Neutrophil (primary cell): Measurements from ENCODE around the gene PCDH7.

ENCODE experiments used
- H3K27ac ChIP-seq: fragments of 200-600 bp; sonication (generic); 2 replicates; pipeline ENCODE4 v1.5.1; 2016; ENCODE audit warnings: mild to moderate bottlenecking, moderate library complexity
- H3K27me3 ChIP-seq: fragments of 200-600 bp; sonication (generic); 2 replicates; pipeline ENCODE4 v1.6.0; 2016; ENCODE audit warnings: mild to moderate bottlenecking
- H3K36me3 ChIP-seq: fragments of 200-600 bp; sonication (generic); 2 replicates; pipeline ENCODE4 v1.5.1; 2017
- H3K4me1 ChIP-seq, 2 experiments: fragments of 200-600 bp in 1 of 2; sonication (generic) in 1 of 2; 1 replicate in 1 of 2; 2 replicates in 1 of 2; pipeline versions ENCODE4 v1.5.1 to v1.6.1; 2013 to 2016; ENCODE audit warnings: low read depth in 1 of 2, low read length in 1 of 2, mild to moderate bottlenecking in 1 of 2, moderate library complexity in 1 of 2; ENCODE audit not compliant: control insufficient read depth in 1 of 2, insufficient read depth in 1 of 2
- H3K4me3 ChIP-seq, 2 experiments: fragments of 200-600 bp in 1 of 2; sonication (generic) in 1 of 2; 1 replicate in 1 of 2; 2 replicates in 1 of 2; pipeline ENCODE4 v1.5.1; 2013 to 2016; ENCODE audit warnings: low read depth in 1 of 2, low read length in 1 of 2, mild to moderate bottlenecking in 1 of 2, moderate library complexity in 1 of 2
- H3K9me3 ChIP-seq: fragments of 200-600 bp; sonication (generic); 2 replicates; pipeline ENCODE4 v1.5.1; 2016
- TF ChIP-seq, protein P1 (sequence below): fragments of 200-600 bp; sonication (generic); IDR thresholded peaks from 2 replicates; pipeline ENCODE4 v1.5.1; 2016; ENCODE audit warnings: antibody characterized with exemption

PCDH7 gene, protein sequence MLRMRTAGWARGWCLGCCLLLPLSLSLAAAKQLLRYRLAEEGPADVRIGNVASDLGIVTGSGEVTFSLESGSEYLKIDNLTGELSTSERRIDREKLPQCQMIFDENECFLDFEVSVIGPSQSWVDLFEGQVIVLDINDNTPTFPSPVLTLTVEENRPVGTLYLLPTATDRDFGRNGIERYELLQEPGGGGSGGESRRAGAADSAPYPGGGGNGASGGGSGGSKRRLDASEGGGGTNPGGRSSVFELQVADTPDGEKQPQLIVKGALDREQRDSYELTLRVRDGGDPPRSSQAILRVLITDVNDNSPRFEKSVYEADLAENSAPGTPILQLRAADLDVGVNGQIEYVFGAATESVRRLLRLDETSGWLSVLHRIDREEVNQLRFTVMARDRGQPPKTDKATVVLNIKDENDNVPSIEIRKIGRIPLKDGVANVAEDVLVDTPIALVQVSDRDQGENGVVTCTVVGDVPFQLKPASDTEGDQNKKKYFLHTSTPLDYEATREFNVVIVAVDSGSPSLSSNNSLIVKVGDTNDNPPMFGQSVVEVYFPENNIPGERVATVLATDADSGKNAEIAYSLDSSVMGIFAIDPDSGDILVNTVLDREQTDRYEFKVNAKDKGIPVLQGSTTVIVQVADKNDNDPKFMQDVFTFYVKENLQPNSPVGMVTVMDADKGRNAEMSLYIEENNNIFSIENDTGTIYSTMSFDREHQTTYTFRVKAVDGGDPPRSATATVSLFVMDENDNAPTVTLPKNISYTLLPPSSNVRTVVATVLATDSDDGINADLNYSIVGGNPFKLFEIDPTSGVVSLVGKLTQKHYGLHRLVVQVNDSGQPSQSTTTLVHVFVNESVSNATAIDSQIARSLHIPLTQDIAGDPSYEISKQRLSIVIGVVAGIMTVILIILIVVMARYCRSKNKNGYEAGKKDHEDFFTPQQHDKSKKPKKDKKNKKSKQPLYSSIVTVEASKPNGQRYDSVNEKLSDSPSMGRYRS (N-terminal part only)

DNA sequence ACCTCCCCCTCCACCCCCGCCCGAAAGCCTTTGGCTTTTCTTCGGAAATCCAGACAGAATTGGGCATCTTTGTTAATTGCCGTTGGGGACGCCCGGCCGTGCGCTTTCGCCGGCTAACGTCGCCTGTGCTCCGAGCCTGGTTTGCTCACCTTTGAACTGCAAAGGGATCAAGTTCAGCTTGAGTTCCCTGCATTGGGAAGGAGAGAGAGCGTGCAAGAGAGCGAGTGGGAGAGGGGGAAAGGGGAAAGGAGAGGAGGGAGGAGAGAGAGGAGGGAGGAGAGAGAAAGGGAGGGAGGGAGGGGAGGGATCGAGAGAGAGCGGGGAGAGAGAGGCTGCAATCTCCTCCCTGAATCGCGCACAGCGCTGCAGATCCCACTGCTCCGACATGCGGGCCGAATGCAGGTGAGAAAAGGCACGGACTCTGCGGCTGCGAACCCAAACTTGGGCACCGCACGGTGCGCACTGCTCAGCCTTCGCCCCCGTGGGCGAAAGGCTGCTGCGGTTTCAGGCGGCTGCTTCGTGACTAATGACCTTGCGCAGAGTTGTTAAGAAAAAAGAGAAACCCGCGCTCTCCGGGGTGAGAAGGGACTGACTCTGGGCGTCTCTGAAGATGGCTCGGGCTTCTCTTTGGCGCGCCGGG, at the start of gene PCDH7:
Gene PCDH7, plus strand, starts transcription at position 349 of the 640 bp plus-strand sequence. CDS start 1,054 bp downstream, outside the sequence.
- H3K4me3 ChIP-seq = no peak within 1 kb of the TSS
- H3K27me3 ChIP-seq = peaks cover 100% of the 10 kb centered on the region
- no peak within 1 kb of the TSS for H3K27ac ChIP-seq
- no peaks in the 10 kb centered on the region for H3K9me3 ChIP-seq
- H3K36me3 ChIP-seq = no peaks in the 10 kb centered on the region
- TF ChIP-seq, protein P1, sequence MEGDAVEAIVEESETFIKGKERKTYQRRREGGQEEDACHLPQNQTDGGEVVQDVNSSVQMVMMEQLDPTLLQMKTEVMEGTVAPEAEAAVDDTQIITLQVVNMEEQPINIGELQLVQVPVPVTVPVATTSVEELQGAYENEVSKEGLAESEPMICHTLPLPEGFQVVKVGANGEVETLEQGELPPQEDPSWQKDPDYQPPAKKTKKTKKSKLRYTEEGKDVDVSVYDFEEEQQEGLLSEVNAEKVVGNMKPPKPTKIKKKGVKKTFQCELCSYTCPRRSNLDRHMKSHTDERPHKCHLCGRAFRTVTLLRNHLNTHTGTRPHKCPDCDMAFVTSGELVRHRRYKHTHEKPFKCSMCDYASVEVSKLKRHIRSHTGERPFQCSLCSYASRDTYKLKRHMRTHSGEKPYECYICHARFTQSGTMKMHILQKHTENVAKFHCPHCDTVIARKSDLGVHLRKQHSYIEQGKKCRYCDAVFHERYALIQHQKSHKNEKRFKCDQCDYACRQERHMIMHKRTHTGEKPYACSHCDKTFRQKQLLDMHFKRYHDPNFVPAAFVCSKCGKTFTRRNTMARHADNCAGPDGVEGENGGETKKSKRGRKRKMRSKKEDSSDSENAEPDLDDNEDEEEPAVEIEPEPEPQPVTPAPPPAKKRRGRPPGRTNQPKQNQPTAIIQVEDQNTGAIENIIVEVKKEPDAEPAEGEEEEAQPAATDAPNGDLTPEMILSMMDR = no peak
- H3K4me1 ChIP-seq = peaks cover 4 to 5% of the 10 kb centered on the region in 2 experiments

DNA sequence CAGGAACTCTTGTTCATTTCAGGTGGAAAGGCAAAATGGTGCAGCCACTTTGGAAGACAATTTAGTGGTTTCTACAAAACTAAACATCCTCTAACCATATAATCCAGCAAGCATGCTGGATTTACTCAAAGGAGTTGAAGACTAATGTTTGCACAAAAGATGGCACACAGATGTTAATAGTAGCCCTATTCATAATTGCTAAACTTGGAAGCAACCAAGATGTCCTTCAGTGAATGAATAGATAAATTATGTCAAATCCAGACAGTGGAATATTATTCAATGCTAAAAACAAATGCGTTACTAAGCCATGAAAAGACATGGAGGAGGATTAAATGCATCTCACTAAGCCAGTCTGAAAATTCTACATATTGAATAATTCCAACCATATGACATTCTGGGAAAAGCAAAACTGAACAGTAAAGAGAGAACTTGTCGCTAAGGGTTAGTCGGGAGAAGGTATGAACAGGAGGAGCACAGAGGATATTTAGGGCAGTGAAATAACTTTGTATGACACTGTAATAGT, 48.2 kb upstream of the PCDH7 start:
- Histone ChIP-seq H3K27me3 (no peaks in the 10 kb centered on the region), H3K4me1 (no peaks in the 10 kb centered on the region), H3K27ac (no peak overlapping the region), H3K4me3 (no peak overlapping the region), H3K36me3 (no peaks in the 10 kb centered on the region), H3K9me3 (no peaks in the 10 kb centered on the region)
- TF ChIP-seq, protein P1 = no peak

DNA sequence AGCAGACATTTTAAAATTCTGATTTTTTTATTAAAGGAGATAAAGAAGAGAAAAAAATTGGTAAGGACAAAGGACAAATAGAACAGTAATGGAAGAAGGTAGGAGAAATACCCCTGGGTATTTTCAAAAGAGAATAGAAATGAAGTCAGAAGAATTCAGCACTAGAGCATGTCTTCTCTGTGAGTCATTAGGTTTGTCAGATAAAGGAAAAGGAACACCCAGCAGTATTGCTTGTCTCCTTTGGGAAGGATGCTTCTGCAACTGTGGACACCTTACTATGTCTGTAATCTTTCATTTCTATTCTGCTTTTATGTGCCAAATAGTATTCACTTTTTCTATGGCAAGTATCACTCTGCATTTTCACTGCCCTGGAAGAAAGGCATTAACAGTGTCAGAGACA, 24.0 kb upstream of the PCDH7 start:
- Histone ChIP-seq H3K4me3 (no peak overlapping the region), H3K9me3 (no peaks in the 10 kb centered on the region), H3K36me3 (no peaks in the 10 kb centered on the region), H3K4me1 (no peaks in the 10 kb centered on the region), H3K27ac (no peak overlapping the region), H3K27me3 (no peaks in the 10 kb centered on the region)
- TF ChIP-seq, protein P1 = no peak

DNA sequence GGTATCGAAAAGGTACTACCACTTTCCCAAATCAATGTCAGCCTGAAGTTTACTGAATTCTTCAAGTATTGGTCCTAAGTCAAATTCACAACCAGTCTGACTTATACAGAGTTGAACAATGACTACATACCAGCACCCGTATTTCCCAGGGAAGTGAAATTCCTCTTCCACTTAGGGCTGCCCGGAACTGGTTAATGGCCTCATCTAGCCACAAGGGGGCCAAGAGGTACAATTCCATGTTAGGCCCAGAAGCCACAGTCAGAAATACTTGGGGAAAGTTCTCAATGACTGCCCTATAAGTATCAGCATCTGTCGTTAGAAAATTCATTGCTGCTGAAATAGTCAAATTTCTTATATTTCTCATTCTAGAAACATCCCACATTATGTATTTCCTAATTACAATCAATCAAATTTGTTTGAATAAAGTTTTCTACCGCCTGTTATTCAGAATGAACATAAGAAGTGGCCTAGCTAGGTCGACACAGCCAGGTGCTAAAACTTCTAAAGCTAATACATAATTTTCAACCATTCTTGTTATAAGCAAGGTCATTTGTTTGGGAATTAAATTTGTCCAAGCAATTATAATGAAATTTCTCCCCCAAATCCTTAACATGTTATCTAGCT, 5.6 kb upstream of the PCDH7 start:
- Histone ChIP-seq H3K9me3 (no peaks in the 10 kb centered on the region), H3K27me3 (peaks cover 59% of the 10 kb centered on the region), H3K4me3 (no peak overlapping the region), H3K36me3 (no peaks in the 10 kb centered on the region), H3K4me1 (peaks cover 4 to 5% of the 10 kb centered on the region in 2 experiments), H3K27ac (no peak overlapping the region)
- TF ChIP-seq, protein P1 = no peak

DNA sequence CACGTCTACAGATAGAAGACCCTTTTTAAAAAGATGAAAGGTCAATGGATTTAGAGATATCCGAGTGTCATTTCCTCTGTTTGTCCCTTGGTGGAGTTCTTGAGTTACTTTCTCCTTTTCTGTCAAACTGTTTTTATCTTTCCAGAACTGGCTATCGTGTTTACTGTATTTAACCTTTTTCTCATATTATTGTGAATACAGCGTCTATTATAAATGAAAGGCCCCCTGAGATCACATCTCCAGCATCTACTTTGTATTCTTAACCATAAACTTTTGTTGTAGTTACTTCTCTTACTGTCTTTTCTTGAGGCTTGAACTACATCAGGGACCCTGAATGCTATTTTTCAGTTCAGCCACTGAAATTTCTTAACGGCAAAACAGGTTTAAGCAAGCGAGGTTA, 4.0 kb upstream of the PCDH7 start:
- Histone ChIP-seq H3K27me3 (peaks cover 76% of the 10 kb centered on the region), H3K4me1 (peaks cover 4 to 5% of the 10 kb centered on the region in 2 experiments), H3K9me3 (no peaks in the 10 kb centered on the region), H3K4me3 (no peak overlapping the region), H3K27ac (no peak overlapping the region), H3K36me3 (no peaks in the 10 kb centered on the region)
- TF ChIP-seq, protein P1 = no peak
